Spleen (tissue), 11 donors: Measurements from ENCODE around the gene GPR137. TPM values are rescaled to one million over a fixed set of nuclear protein-coding genes. Genes with fewer than 3 reads are reported as not detected.

Source experiments
- DNase-seq: peaks from one replicate; pipeline ENCODE4 v3.0.0-alpha.2; 2020
- H3K27ac ChIP-seq, 8 donors: fragments of 200-600 bp; sonication (generic) in 7 of 8; 1 replicate in 4 of 8; 2 replicates in 4 of 8; pipeline versions ENCODE4 v1.5.0 to v1.8.0; 2016 to 2021; ENCODE audit warnings: inconsistent platforms in 4 of 8, mild to moderate bottlenecking in 4 of 8, moderate library complexity in 1 of 8
- H3K27me3 ChIP-seq, 7 donors: fragments of 200-600 bp; sonication (generic) in 6 of 7; replicated peaks in 1 of 7; 1 replicate in 4 of 7; 2 replicates in 3 of 7; pipeline versions ENCODE4 v1.5.0 to v1.8.0; 2016 to 2021; ENCODE audit warnings: inconsistent platforms in 3 of 7, mild to moderate bottlenecking in 1 of 7
- H3K36me3 ChIP-seq, 6 donors: fragments of 200-600 bp; sonication (generic) in 5 of 6; 1 replicate in 4 of 6; 2 replicates in 2 of 6; pipeline versions ENCODE4 v1.5.0 to v1.8.0; 2016 to 2021; ENCODE audit warnings: inconsistent platforms in 2 of 6
- H3K4me1 ChIP-seq, 6 donors: fragments of 200-600 bp; sonication (generic) in 5 of 6; 1 replicate in 3 of 6; 2 replicates in 3 of 6; pipeline versions ENCODE4 v1.5.0 to v1.8.0; 2016 to 2021; ENCODE audit warnings: inconsistent platforms in 3 of 6
- H3K4me3 ChIP-seq, 8 donors: fragments of 200-600 bp; sonication (generic) in 7 of 8; 1 replicate in 4 of 8; 2 replicates in 4 of 8; pipeline versions ENCODE4 v1.5.0 to v1.8.0; 2016 to 2021; ENCODE audit warnings: inconsistent platforms in 4 of 8, mild to moderate bottlenecking in 4 of 8, moderate library complexity in 2 of 8
- H3K9me3 ChIP-seq, 8 donors: fragments of 200-600 bp; sonication (generic) in 7 of 8; 1 replicate in 4 of 8; 2 replicates in 4 of 8; pipeline versions ENCODE4 v1.5.0 to v1.8.0; 2016 to 2021; ENCODE audit warnings: inconsistent platforms in 4 of 8
- POLR2A ChIP-seq, 3 donors: fragments of 450-650 bp; IDR thresholded peaks; one replicate each; pipeline ENCODE4 v1.5.1; 2017; ENCODE audit warnings: antibody characterized with exemption in 3 of 3, mild to moderate bottlenecking in 1 of 3
- POLR2AphosphoS5 ChIP-seq, 3 donors: sonication (generic); formaldehyde crosslinking; IDR thresholded peaks; one replicate each; pipeline ENCODE4 v1.5.1; 2017; ENCODE audit warnings: antibody characterized with exemption in 3 of 3
- WGBS, 5 donors: extraction: QIAGEN DNeasy Blood & Tissue Kit in 3 of 5; methylation state at CpG; one replicate each; pipeline versions ENCODE4 v1.1.5 to v1.1.7; 2013 to 2018; 5-methylcytosine and 5-hydroxymethylcytosine counted together
- intact Hi-C: fragments of 100-400 bp; cut with DNase I; formaldehyde crosslinking; loops from one replicate; pipeline ENCODE4 v1.15.0; 2023; ENCODE audit warnings: low total_unique reads
- polyA plus RNA-seq, 3 donors: library from polyadenylated mRNA; stranded (reverse); fragments of 200-250 nt; gene quantifications; one replicate each; pipeline ENCODE4 v1.2.1, GENCODE V29; 2013
- total RNA-seq, 7 donors: library from RNA; depleted of rRNA in 3 of 7; stranded (reverse); fragments of >200 nt in 3 of 7; fragmentation: NEBNext Ultra II Directional in 4 of 7; extraction: Animal tissue kit (Norgen Biotek cat#: 25700) in 4 of 7; gene quantifications; one replicate each; pipeline versions ENCODE4 v1.1.0 to v1.2.1, GENCODE V29; 2016 to 2021
- TF ChIP-seq, protein P1 (sequence below), 11 experiments: fragments of 200-600 bp in 7 of 11; fragments of 450-650 bp in 4 of 11; sonication (generic) in 4 of 11; IDR thresholded peaks in 8 of 11; conservative IDR thresholded peaks in 3 of 11; 1 replicate in 7 of 11; 2 replicates in 4 of 11; pipeline versions ENCODE4 v1.4.0 to v1.8.0; 2016 to 2021; ENCODE audit warnings: antibody characterized with exemption in 11 of 11, inconsistent platforms in 4 of 11, mild to moderate bottlenecking in 1 of 11
- donor health status: healthy with polysubstance abuse.
- donor health status: DM: no; HTN: no; CAD: no; lungs with moderate emphysema.
- donor health status: DM: no; HTN: no; CAD: no.
- donor health status: Bipolar disorder and iron deficiency.
- donor health status: healthy.
- donor health status: DM: no; HTN: no; CAD: no.
- donor health status: DM: yes; HTN: yes; CAD: no.

Gene GPR137
- total and polyA plus RNA-seq, 10 donors: 13.7 to 37.2 (median 28.1) TPM

GRCh38 chr11:64276653-64277431 is 8.8 kb upstream of the GPR137 start:
- H3K4me3 ChIP-seq: no peak overlapping the region
- H3K4me1 ChIP-seq: peaks cover 3 to 21% (median 11%) of the 10 kb centered on the region in 6 donors
- peaks cover 0 to 57% (median 20%) of the 10 kb centered on the region in 6 donors for H3K36me3 ChIP-seq
- no peaks in the 10 kb centered on the region for H3K27me3 ChIP-seq
- intact Hi-C loops: no loop called here
- no peak for DNase-seq
- no peak for TF ChIP-seq POLR2AphosphoS5 (IDR thresholded peaks at IDR 0.05)
- TF ChIP-seq, protein P1, sequence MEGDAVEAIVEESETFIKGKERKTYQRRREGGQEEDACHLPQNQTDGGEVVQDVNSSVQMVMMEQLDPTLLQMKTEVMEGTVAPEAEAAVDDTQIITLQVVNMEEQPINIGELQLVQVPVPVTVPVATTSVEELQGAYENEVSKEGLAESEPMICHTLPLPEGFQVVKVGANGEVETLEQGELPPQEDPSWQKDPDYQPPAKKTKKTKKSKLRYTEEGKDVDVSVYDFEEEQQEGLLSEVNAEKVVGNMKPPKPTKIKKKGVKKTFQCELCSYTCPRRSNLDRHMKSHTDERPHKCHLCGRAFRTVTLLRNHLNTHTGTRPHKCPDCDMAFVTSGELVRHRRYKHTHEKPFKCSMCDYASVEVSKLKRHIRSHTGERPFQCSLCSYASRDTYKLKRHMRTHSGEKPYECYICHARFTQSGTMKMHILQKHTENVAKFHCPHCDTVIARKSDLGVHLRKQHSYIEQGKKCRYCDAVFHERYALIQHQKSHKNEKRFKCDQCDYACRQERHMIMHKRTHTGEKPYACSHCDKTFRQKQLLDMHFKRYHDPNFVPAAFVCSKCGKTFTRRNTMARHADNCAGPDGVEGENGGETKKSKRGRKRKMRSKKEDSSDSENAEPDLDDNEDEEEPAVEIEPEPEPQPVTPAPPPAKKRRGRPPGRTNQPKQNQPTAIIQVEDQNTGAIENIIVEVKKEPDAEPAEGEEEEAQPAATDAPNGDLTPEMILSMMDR (IDR thresholded peaks at IDR 0.05 in 8 of 11, conservative IDR thresholded peaks at IDR 0.05 in 3 of 11): no peak
- no peak for TF ChIP-seq POLR2A (IDR thresholded peaks at IDR 0.05)
- no peak overlapping the region for H3K27ac ChIP-seq
- H3K9me3 ChIP-seq: no peaks in the 10 kb centered on the region
- 82 to 91% (median 86%) methylated on average over 17 of the region's 17 CpGs for WGBS, 5 donors

- peaks cover 3 to 30% (median 12%) of the 10 kb centered on the region in 6 donors for H3K4me1 ChIP-seq
- H3K36me3 ChIP-seq: peaks cover 0 to 72% (median 20%) of the 10 kb centered on the region in 6 donors
- intact Hi-C loops: no loop called here
- no peak overlapping the region for H3K27ac ChIP-seq
- 90 to 95% (median 94%) methylated on average over 8 of the region's 8 CpGs for WGBS, 5 donors
- no peaks in the 10 kb centered on the region for H3K27me3 ChIP-seq
- H3K9me3 ChIP-seq: no peaks in the 10 kb centered on the region
- TF ChIP-seq POLR2A (IDR thresholded peaks at IDR 0.05) (no peak), POLR2AphosphoS5 (IDR thresholded peaks at IDR 0.05) (no peak)
- TF ChIP-seq, protein P1 (IDR thresholded peaks at IDR 0.05 in 8 of 11, conservative IDR thresholded peaks at IDR 0.05 in 3 of 11): no peak
- no peak overlapping the region for H3K4me3 ChIP-seq
- no peak for DNase-seq
These were observed 7.0 kb upstream of the GPR137 start for GRCh38 chr11:64278576-64279190.

DNA sequence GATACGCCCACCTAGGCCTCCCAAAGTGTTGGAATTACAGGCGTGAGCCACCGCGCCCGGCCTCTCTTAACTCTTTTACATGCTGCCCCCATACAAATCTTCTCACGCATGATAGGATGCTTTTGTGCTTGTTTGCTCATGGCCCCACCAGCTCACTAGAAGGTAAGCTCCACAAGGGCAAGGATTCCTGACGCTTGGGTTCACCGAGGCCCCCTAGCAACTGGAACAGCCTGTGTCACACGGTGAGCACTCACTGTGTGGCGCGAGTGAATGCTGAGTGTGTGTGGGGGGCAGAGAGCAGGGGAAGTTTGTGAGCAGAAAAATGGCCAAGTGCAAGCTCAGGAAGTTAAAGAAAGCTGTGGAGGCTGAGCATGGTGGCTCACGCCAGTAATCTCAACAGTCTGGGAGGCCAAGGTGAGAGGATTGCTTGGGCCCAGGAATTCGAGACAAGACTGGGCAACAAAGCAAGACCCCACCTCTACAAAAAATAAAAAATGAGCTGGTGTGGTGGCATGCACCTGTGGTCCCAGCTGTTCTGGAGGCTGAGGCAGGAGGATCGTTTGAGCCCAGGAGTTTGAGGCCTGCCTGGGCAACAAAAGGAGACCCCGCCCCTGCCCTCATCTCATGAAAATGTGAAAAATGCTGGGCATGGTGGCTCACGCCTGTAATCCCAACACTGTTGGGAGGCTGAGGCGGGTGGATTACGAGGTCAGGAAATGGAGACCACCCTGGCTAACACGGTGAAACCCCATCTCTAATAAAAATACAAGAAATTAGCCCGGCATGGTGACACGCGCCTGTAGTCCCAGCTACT is 3.5 kb upstream of the GPR137 start:
- Histone ChIP-seq H3K4me1 (peaks cover 15 to 48% (median 31%) of the 10 kb centered on the region in 6 donors), H3K27me3 (no peaks in the 10 kb centered on the region), H3K27ac (no peak overlapping the region), H3K4me3 (no peak overlapping the region), H3K9me3 (no peaks in the 10 kb centered on the region), H3K36me3 (peaks cover 0 to 51% (median 13%) of the 10 kb centered on the region in 6 donors)
- no peak for DNase-seq
- no peak for TF ChIP-seq POLR2A (IDR thresholded peaks at IDR 0.05)
- TF ChIP-seq, protein P1 (IDR thresholded peaks at IDR 0.05 in 8 of 11, conservative IDR thresholded peaks at IDR 0.05 in 3 of 11): no peak
- TF ChIP-seq POLR2AphosphoS5 (IDR thresholded peaks at IDR 0.05): no peak
- intact Hi-C loops: no loop called here
- WGBS, 5 donors: 92 to 98% (median 96%) methylated on average over 22 of the region's 22 CpGs
